ENCODE measurements around the gene GJB3.

GJB3 gene

DNA sequence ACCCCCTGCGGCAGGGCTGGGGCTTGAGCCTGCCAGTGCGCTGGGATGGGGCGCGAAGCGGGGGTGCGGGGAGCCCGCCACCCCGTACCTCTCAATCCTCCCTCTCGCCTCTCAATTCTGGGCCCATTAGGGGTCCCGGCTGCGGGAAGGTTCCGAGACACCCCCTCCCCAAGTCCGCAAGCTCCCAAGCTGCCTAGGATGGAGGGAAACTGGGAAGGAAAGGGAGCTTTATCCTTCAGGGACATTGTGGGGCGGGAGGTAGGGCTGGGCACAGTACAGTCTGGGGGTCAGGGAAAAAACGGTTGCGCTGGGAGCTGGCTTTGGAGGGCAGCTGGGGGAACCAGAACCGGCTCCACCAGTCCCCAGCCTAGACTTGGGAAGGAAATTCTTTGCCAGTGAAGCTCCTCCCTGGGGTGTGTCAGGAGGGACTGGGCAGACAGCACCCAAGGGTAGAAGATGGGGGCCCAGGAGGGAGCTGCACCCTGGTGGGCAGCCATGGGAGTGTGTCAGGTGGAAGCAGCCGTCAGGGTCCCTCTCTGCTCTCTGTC lies 904 bp downstream of the GJB3 start:
- Histone ChIP-seq H3K4me2 (ENCODE audit: low read length) (no peak overlapping the region), H3K27me3 (ENCODE audit: low read depth, low read length) (no peaks in the 10 kb centered on the region), H4K20me1 (ENCODE audit: insufficient read depth, low read length) (no peaks in the 10 kb centered on the region), H3K27ac (ENCODE audit: low read length) (no peak overlapping the region), H3K36me3 (replicated peaks; ENCODE audit: low read depth, low read length) (no peaks in the 10 kb centered on the region), H3K4me1 (ENCODE audit: low read length) (no peaks in the 10 kb centered on the region), H3K79me2 (ENCODE audit: low read length) (no peaks in the 10 kb centered on the region), H3K4me3 (ENCODE audit: low read length) (no peak overlapping the region), H2AFZ (ENCODE audit: low read depth, low read length) (no peak overlapping the region), H3K9ac (ENCODE audit: low read length) (no peak overlapping the region), H3K9me3 (ENCODE audit: insufficient read depth, low read length) (no peaks in the 10 kb centered on the region)
- TF ChIP-seq CTCF (IDR thresholded peaks at IDR 0.05; ENCODE audit: low read depth, low read length) (no peak), EZH2phosphoT487 (IDR thresholded peaks at IDR 0.05; ENCODE audit: low read depth) (no peak)

GRCh38 chr1:34784751-34785221 lies 3.8 kb downstream of the GJB3 start:
- H3K27ac ChIP-seq (ENCODE audit: low read length): no peak overlapping the region
- H3K9me3 ChIP-seq (ENCODE audit: insufficient read depth, low read length): no peaks in the 10 kb centered on the region

GRCh38 chr1:34785231-34785874 lies 4.3 kb downstream of the GJB3 start:
- no peak overlapping the region for H3K4me2 ChIP-seq (ENCODE audit: low read length)
- H3K79me2 ChIP-seq (ENCODE audit: low read length): no peaks in the 10 kb centered on the region
- H3K9ac ChIP-seq (ENCODE audit: low read length): no peak overlapping the region
- H3K27ac ChIP-seq (ENCODE audit: low read length): no peak overlapping the region
- no peaks in the 10 kb centered on the region for H4K20me1 ChIP-seq (ENCODE audit: insufficient read depth, low read length)
- H3K9me3 ChIP-seq (ENCODE audit: insufficient read depth, low read length): no peaks in the 10 kb centered on the region
- H3K4me3 ChIP-seq (ENCODE audit: low read length): no peak overlapping the region
- TF ChIP-seq EZH2phosphoT487 (IDR thresholded peaks at IDR 0.05; ENCODE audit: low read depth) (no peak), CTCF (IDR thresholded peaks at IDR 0.05; ENCODE audit: low read depth, low read length) (no peak)
- H3K36me3 ChIP-seq (replicated peaks; ENCODE audit: low read depth, low read length): no peaks in the 10 kb centered on the region
- H3K4me1 ChIP-seq (ENCODE audit: low read length): no peaks in the 10 kb centered on the region
- no peak overlapping the region for H2AFZ ChIP-seq (ENCODE audit: low read depth, low read length)
- H3K27me3 ChIP-seq (ENCODE audit: low read depth, low read length): no peaks in the 10 kb centered on the region

More at GRCh38 chr1:34784751-34785221, 3.8 kb downstream of the GJB3 start:
- Histone ChIP-seq H3K36me3 (replicated peaks; ENCODE audit: low read depth, low read length) (no peaks in the 10 kb centered on the region), H3K27me3 (ENCODE audit: low read depth, low read length) (no peaks in the 10 kb centered on the region), H3K9ac (ENCODE audit: low read length) (no peak overlapping the region), H2AFZ (ENCODE audit: low read depth, low read length) (no peak overlapping the region), H3K4me3 (ENCODE audit: low read length) (no peak overlapping the region), H4K20me1 (ENCODE audit: insufficient read depth, low read length) (no peaks in the 10 kb centered on the region), H3K4me1 (ENCODE audit: low read length) (no peaks in the 10 kb centered on the region), H3K79me2 (ENCODE audit: low read length) (no peaks in the 10 kb centered on the region), H3K4me2 (ENCODE audit: low read length) (no peak overlapping the region)
- TF ChIP-seq EZH2phosphoT487 (IDR thresholded peaks at IDR 0.05; ENCODE audit: low read depth): no peak
- TF ChIP-seq CTCF (IDR thresholded peaks at IDR 0.05; ENCODE audit: low read depth, low read length): no peak

DNA sequence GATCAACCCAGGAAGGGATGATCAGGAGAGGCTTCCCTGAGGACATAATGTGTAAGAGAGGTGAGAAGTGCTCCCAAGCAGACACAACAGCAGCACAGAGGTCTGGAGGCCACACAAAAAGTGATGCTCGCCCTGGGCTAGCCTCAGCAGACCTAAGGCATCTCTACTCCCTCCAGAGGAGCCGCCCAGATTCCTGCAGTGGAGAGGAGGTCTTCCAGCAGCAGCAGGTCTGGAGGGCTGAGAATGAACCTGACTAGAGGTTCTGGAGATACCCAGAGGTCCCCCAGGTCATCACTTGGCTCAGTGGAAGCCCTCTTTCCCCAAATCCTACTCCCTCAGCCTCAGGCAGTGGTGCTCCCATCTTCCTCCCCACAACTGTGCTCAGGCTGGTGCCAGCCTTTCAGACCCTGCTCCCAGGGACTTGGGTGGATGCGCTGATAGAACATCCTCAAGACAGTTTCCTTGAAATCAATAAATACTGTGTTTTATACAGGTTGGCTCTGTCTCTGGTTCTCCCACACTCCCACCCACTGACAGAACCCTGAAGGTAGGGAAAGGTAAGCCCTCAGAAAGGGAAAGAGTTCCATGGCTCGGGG lies 5.0 kb downstream of the GJB3 start:
- TF ChIP-seq EZH2phosphoT487 (IDR thresholded peaks at IDR 0.05; ENCODE audit: low read depth) (no peak), CTCF (IDR thresholded peaks at IDR 0.05; ENCODE audit: low read depth, low read length) (no peak)
- H3K27me3 ChIP-seq (ENCODE audit: low read depth, low read length): no peaks in the 10 kb centered on the region
- no peaks in the 10 kb centered on the region for H3K36me3 ChIP-seq (replicated peaks; ENCODE audit: low read depth, low read length)
- no peak overlapping the region for H3K4me3 ChIP-seq (ENCODE audit: low read length)
- H3K4me2 ChIP-seq (ENCODE audit: low read length): no peak overlapping the region
- no peak overlapping the region for H3K9ac ChIP-seq (ENCODE audit: low read length)
- no peaks in the 10 kb centered on the region for H4K20me1 ChIP-seq (ENCODE audit: insufficient read depth, low read length)
- H3K4me1 ChIP-seq (ENCODE audit: low read length): no peaks in the 10 kb centered on the region
- H3K27ac ChIP-seq (ENCODE audit: low read length): no peak overlapping the region
- no peak overlapping the region for H2AFZ ChIP-seq (ENCODE audit: low read depth, low read length)
- no peaks in the 10 kb centered on the region for H3K9me3 ChIP-seq (ENCODE audit: insufficient read depth, low read length)
- H3K79me2 ChIP-seq (ENCODE audit: low read length): no peaks in the 10 kb centered on the region
